Measurements from ENCODE around the gene PCARE. TPM values are rescaled to one million over a fixed set of nuclear protein-coding genes. Genes with fewer than 3 reads are reported as not detected.
"Not testable (repeated sequence)": the region's sequence is repeated elsewhere in the genome, so short reads cannot be mapped to it uniquely, and the experiment has no call there.

Gene PCARE
- total and polyA plus RNA-seq, 4 donors = 0.01 to 0.09 (median 0.04) TPM; not detected in 1

- DNase-seq (no peak), ATAC-seq (ENCODE audit: insufficient read depth, low FRiP score) (no peak)
- Histone ChIP-seq H3K36me3 (ENCODE audit: control insufficient read depth in 4 of 4, insufficient read depth in 4 of 4, low read length in 4 of 4) (no peaks in the 10 kb centered on the region), H3K9me3 (ENCODE audit: control insufficient read depth in 4 of 4, insufficient read depth in 3 of 4, low read length in 3 of 4) (peaks cover 0 to 2% (median 0%) of the 10 kb centered on the region in 4 donors), H3K27ac (ENCODE audit: low read depth in 1 of 2, low read length in 1 of 2) (no peak overlapping the region), H3K27me3 (ENCODE audit: control insufficient read depth in 3 of 3, insufficient read depth in 3 of 3, low read length in 2 of 3) (no peaks in the 10 kb centered on the region), H3K9ac (ENCODE audit: insufficient read depth in 1 of 2, low read length in 2 of 2) (no peak overlapping the region), H3K4me3 (no peak overlapping the region), H3K4me1 (ENCODE audit: control insufficient read depth in 5 of 5, insufficient read depth in 5 of 5, low read length in 5 of 5) (no peaks in the 10 kb centered on the region)
- no peak for TF ChIP-seq CTCF (IDR thresholded peaks at IDR 0.05; ENCODE audit: control extremely low read depth, extremely low read depth)
- 76 to 82% methylated on average over 6 of the region's 6 CpGs for WGBS, 2 donors
Observed at GRCh38 chr2:29097569-29097968, 23.2 kb upstream of the PCARE start.

- H3K9ac ChIP-seq (ENCODE audit: insufficient read depth in 1 of 2, low read length in 2 of 2) = no peak overlapping the region
- H3K27ac ChIP-seq (ENCODE audit: low read depth in 1 of 2, low read length in 1 of 2) = no peak overlapping the region
- TF ChIP-seq CTCF (IDR thresholded peaks at IDR 0.05; ENCODE audit: control extremely low read depth, extremely low read depth) = no peak
- no peaks in the 10 kb centered on the region for H3K4me1 ChIP-seq (ENCODE audit: control insufficient read depth in 5 of 5, insufficient read depth in 5 of 5, low read length in 5 of 5)
- H3K9me3 ChIP-seq (ENCODE audit: control insufficient read depth in 4 of 4, insufficient read depth in 3 of 4, low read length in 3 of 4) = peaks cover 0 to 2% (median 0%) of the 10 kb centered on the region in 4 donors
- DNase-seq = no peak
- no peak overlapping the region for H3K4me3 ChIP-seq
- no peaks in the 10 kb centered on the region for H3K36me3 ChIP-seq (ENCODE audit: control insufficient read depth in 4 of 4, insufficient read depth in 4 of 4, low read length in 4 of 4)
- ATAC-seq (ENCODE audit: insufficient read depth, low FRiP score) = no peak
- 82 to 85% methylated on average over 8 of the region's 8 CpGs for WGBS, 2 donors
- no peaks in the 10 kb centered on the region for H3K27me3 ChIP-seq (ENCODE audit: control insufficient read depth in 3 of 3, insufficient read depth in 3 of 3, low read length in 2 of 3)
Observed at GRCh38 chr2:29096969-29097368, 22.6 kb upstream of the PCARE start.

- not testable (repeated sequence) for H3K4me3 ChIP-seq; H3K27me3 ChIP-seq (ENCODE audit: control insufficient read depth in 3 of 3, insufficient read depth in 3 of 3, low read length in 2 of 3); H3K36me3 ChIP-seq (ENCODE audit: control insufficient read depth in 4 of 4, insufficient read depth in 4 of 4, low read length in 4 of 4); ATAC-seq (ENCODE audit: insufficient read depth, low FRiP score); H3K4me1 ChIP-seq (ENCODE audit: control insufficient read depth in 5 of 5, insufficient read depth in 5 of 5, low read length in 5 of 5); H3K9ac ChIP-seq (ENCODE audit: insufficient read depth in 1 of 2, low read length in 2 of 2); DNase-seq; H3K9me3 ChIP-seq (ENCODE audit: control insufficient read depth in 4 of 4, insufficient read depth in 3 of 4, low read length in 3 of 4); H3K27ac ChIP-seq (ENCODE audit: low read depth in 1 of 2, low read length in 1 of 2)
- 89 to 93% methylated on average over 7 of the region's 7 CpGs for WGBS, 2 donors
Observed at GRCh38 chr2:29090311-29090710, 16.0 kb upstream of the PCARE start.

- DNase-seq (no peak), ATAC-seq (ENCODE audit: insufficient read depth, low FRiP score) (no peak)
- H3K27me3 ChIP-seq (ENCODE audit: control insufficient read depth in 3 of 3, insufficient read depth in 3 of 3, low read length in 2 of 3) = no peaks in the 10 kb centered on the region
- H3K9ac ChIP-seq (ENCODE audit: insufficient read depth in 1 of 2, low read length in 2 of 2) = no peak overlapping the region
- WGBS, 2 donors = 94 to 100% methylated on average over 1 of the region's 1 CpG
- H3K27ac ChIP-seq (ENCODE audit: low read depth in 1 of 2, low read length in 1 of 2) = no peak overlapping the region
- peaks cover 0 to 14% (median 3%) of the 10 kb centered on the region in 4 donors for H3K9me3 ChIP-seq (ENCODE audit: control insufficient read depth in 4 of 4, insufficient read depth in 3 of 4, low read length in 3 of 4)
- H3K4me1 ChIP-seq (ENCODE audit: control insufficient read depth in 5 of 5, insufficient read depth in 5 of 5, low read length in 5 of 5) = no peaks in the 10 kb centered on the region
- no peak for TF ChIP-seq CTCF (IDR thresholded peaks at IDR 0.05; ENCODE audit: control extremely low read depth, extremely low read depth)
- H3K36me3 ChIP-seq (ENCODE audit: control insufficient read depth in 4 of 4, insufficient read depth in 4 of 4, low read length in 4 of 4) = no peaks in the 10 kb centered on the region
- H3K4me3 ChIP-seq = no peak overlapping the region
Observed at GRCh38 chr2:29084554-29084953, 10.2 kb upstream of the PCARE start.

All from lung (tissue), 12 donors.